Muscle layer of colon (tissue), 2 donors: ENCODE data around the gene MYO10.
"Not testable (repeated sequence)": the region's sequence is repeated elsewhere in the genome, so short reads cannot be mapped to it uniquely, and the experiment has no call there.

Source experiments
- H3K27ac ChIP-seq: one replicate; pipeline ENCODE4 v1.7.0; 2013; ENCODE audit warnings: low read depth, mild to moderate bottlenecking, low read length, moderate library complexity
- H3K27me3 ChIP-seq, 2 donors: one replicate each; pipeline ENCODE4 v1.7.0; 2013; ENCODE audit warnings: low read length in 2 of 2, mild to moderate bottlenecking in 2 of 2; ENCODE audit not compliant: insufficient read depth in 2 of 2, control insufficient read depth in 1 of 2
- H3K36me3 ChIP-seq: one replicate; pipeline ENCODE4 v1.7.0; 2013; ENCODE audit warnings: mild to moderate bottlenecking, low read length; ENCODE audit not compliant: insufficient read depth
- H3K4me1 ChIP-seq: one replicate; pipeline ENCODE4 v1.7.0; 2013; ENCODE audit warnings: mild to moderate bottlenecking, low read length; ENCODE audit not compliant: insufficient read depth
- H3K4me3 ChIP-seq, 2 donors: one replicate each; pipeline ENCODE4 v1.7.0; 2013; ENCODE audit warnings: low read length in 2 of 2, low read depth in 1 of 2, mild to moderate bottlenecking in 1 of 2, moderate library complexity in 1 of 2
- H3K9ac ChIP-seq: one replicate; pipeline ENCODE4 v1.7.0; 2013; ENCODE audit warnings: low read length
- H3K9me3 ChIP-seq: one replicate; pipeline ENCODE4 v1.7.0; 2013; ENCODE audit warnings: mild to moderate bottlenecking, low read length
- donor health status: abdominal sarcoma.
- donor health status: Adenocarcinoma of cecum.

MYO10 gene

DNA sequence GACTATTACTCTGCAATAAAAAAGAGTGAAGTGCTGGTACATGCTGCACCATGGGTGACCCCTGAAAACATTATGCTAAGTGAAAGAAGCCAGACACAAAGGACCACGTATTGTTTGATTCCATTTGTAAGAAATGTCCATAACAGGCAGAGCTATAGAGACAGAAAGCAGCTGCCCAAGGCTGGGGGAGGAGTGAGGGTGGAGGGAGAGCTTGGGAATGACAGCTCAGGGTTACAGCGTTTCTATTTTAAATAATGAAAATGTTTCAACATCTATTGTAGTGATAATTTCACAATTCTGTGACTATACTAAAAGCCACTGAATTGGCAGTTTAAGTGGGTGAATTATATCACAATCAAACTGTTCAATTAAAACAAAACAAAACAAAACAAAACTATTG, 81.7 kb downstream of the MYO10 start:
- Histone ChIP-seq H3K36me3 (no peaks in the 10 kb centered on the region), H3K9ac (no peak overlapping the region), H3K27ac (no peak overlapping the region), H3K4me3 (no peak overlapping the region), H3K9me3 (no peaks in the 10 kb centered on the region), H3K4me1 (no peaks in the 10 kb centered on the region), H3K27me3 (no peaks in the 10 kb centered on the region)

DNA sequence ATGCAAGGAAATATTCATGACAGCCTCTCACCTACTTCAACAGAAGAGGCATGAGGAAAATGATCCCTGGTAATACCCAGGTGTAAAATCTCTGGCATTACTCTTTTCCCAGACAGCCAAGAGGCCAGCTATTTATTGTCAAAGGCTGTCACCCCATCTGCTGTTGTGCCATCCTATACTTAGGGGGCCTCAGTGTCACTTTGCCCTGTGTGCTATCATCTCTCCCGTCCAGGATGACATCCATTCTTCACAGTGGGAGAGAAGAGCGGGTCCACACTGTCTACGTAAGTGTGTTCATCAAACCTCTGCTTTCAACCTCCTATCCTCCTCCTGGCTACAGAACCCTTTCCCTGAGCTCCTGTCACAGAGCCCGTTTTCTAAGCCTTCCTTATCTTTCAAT, 82.6 kb downstream of the MYO10 start:
- no peak overlapping the region for H3K4me3 ChIP-seq
- H3K9me3 ChIP-seq: no peaks in the 10 kb centered on the region
- H3K27me3 ChIP-seq: no peaks in the 10 kb centered on the region
- no peaks in the 10 kb centered on the region for H3K36me3 ChIP-seq
- H3K9ac ChIP-seq: no peak overlapping the region
- H3K27ac ChIP-seq: no peak overlapping the region
- no peaks in the 10 kb centered on the region for H3K4me1 ChIP-seq

DNA sequence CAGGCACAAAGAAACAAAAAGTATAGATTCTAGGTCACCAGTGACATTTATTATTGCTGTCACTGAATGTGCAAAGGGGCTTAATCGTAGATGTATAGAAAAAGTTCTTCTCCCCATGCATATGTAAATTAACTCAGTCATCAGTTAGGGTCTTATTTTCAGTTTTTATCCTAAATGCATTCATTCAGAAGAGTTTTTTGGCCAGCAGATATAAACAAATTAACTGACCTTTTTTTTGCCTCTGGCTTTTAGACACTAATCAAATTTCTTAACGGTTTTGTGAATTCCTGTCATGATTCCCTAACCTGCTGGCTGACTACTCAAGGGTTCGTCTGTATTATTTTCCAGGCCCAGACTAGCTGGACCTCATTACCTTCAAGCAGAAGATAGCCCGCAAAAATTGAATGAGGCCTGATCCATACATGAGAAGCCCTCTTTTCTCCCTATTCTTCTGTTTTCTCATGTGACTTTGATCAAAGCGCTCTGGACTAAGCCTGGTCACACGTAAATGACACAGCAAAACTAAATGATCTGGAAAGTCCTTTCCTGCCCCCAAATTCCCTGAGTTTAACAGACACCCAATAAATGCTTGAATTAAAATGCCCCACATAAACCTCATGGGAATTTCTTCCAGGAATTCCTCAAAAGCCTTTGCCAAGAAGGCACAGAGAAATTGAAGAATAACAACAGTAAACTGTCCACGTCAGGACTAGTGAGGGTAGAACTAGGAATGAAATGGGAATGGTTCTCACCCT, 83.7 kb downstream of the MYO10 start:
- no peak overlapping the region for H3K9ac ChIP-seq
- H3K27ac ChIP-seq: no peak overlapping the region
- H3K36me3 ChIP-seq: no peaks in the 10 kb centered on the region
- no peaks in the 10 kb centered on the region for H3K9me3 ChIP-seq
- no peaks in the 10 kb centered on the region for H3K27me3 ChIP-seq
- H3K4me1 ChIP-seq: no peaks in the 10 kb centered on the region
- H3K4me3 ChIP-seq: no peak overlapping the region

- Histone ChIP-seq H3K27me3 (no peaks in the 10 kb centered on the region), H3K4me3 (no peak overlapping the region), H3K36me3 (no peaks in the 10 kb centered on the region), H3K4me1 (no peaks in the 10 kb centered on the region), H3K9me3 (no peaks in the 10 kb centered on the region), H3K9ac (no peak overlapping the region), H3K27ac (no peak overlapping the region)
These were observed 86.3 kb downstream of the MYO10 start for GRCh38 chr5:16849775-16850174.

DNA sequence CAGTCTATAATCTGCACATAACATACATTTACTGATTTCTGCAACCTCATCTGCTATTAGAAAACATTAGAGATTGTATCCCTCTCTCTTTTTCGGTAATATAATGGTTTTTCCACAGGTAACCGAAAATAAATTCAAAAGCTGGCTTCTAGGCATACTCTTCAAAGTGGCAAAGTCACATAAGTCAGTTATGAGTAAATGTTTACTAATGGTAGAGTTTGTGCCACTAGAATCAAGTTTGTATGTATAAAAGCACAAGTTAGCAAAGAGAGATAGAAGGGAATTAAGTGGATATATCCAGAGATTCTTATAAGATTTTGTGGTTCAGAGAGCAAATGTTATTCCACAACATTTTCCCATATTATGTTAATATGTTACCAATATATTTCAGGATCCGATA, 86.9 kb downstream of the MYO10 start:
- no peaks in the 10 kb centered on the region for H3K27me3 ChIP-seq
- no peak overlapping the region for H3K4me3 ChIP-seq
- no peak overlapping the region for H3K9ac ChIP-seq
- no peaks in the 10 kb centered on the region for H3K36me3 ChIP-seq
- H3K4me1 ChIP-seq: no peaks in the 10 kb centered on the region
- no peaks in the 10 kb centered on the region for H3K9me3 ChIP-seq
- H3K27ac ChIP-seq: no peak overlapping the region

DNA sequence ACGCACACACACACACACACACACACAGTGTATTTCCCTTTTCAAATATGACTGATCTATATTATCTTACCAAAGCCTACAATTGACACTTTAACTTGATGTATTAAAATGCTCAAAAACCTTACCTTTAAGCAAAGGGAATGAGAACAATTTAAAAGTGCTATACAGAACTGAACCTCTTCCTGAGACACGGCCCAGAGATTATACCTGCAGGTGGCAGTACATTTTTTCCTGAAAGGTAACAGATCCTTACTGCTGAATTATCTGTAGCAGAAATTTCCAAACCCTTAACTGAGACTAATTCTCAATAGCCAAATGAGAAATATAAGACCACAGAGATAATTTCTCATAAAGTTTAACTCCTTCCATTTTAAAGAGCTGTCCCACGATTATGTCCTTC, 91.1 kb downstream of the MYO10 start:
- H3K27ac ChIP-seq: no peak overlapping the region
- H3K9ac ChIP-seq: no peak overlapping the region
- no peak overlapping the region for H3K4me3 ChIP-seq
- H3K36me3 ChIP-seq: no peaks in the 10 kb centered on the region
- no peaks in the 10 kb centered on the region for H3K27me3 ChIP-seq
- H3K4me1 ChIP-seq: no peaks in the 10 kb centered on the region
- no peaks in the 10 kb centered on the region for H3K9me3 ChIP-seq

DNA sequence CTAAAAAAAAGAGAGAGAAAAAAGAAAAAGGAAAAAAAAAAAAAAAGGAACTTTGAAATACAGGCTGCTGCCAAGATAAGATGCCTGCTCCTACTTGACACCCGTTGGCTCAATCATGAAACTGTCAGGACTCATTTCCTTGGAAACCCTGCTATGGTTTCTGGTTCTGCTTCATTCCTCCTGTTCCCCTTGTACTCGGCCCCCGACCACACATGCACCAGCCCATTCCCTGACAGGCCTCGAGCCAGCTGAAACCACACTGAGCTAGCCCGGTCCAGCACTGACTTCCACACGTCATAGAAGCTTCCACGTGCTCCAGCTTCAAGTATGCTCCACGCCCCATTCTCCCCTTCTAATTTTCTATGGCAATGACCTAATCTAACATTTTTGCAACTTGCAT, 93.2 kb downstream of the MYO10 start:
- no peaks in the 10 kb centered on the region for H3K36me3 ChIP-seq
- H3K27me3 ChIP-seq: no peaks in the 10 kb centered on the region
- H3K9ac ChIP-seq: no peak overlapping the region
- H3K9me3 ChIP-seq: no peaks in the 10 kb centered on the region
- no peaks in the 10 kb centered on the region for H3K4me1 ChIP-seq
- H3K27ac ChIP-seq: no peak overlapping the region
- H3K4me3 ChIP-seq: no peak overlapping the region

GRCh38 chr5:16841416-16841815, 94.7 kb downstream of the MYO10 start:
- Histone ChIP-seq H3K36me3 (no peaks in the 10 kb centered on the region), H3K4me1 (no peaks in the 10 kb centered on the region), H3K27me3 (no peaks in the 10 kb centered on the region), H3K9me3 (no peaks in the 10 kb centered on the region), H3K4me3 (no peak overlapping the region), H3K27ac (no peak overlapping the region), H3K9ac (no peak overlapping the region)

DNA sequence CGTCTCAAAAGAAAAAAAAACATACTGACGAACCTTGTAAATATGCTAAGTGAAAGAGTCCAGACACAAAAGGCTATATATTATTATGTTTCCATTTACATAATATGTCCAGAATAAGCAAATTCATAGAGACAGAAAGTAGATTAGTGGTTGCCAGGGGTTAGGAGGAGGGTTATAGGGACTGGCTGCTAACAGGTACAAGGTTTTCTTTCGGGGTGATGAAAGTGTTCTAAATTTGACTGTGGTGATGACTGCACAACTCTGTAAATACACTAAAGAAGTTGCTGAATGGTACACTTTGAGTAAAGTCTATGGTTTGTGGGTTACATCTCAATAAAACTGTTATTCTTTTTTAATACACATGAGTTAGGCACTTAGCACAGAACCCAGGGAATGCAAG, 98.8 kb downstream of the MYO10 start:
- Histone ChIP-seq H3K36me3 (no peaks in the 10 kb centered on the region), H3K27me3 (no peaks in the 10 kb centered on the region), H3K4me1 (no peaks in the 10 kb centered on the region), H3K27ac (no peak overlapping the region), H3K9ac (no peak overlapping the region), H3K9me3 (no peaks in the 10 kb centered on the region), H3K4me3 (no peak overlapping the region)

- Histone ChIP-seq H3K4me1 (no peaks in the 10 kb centered on the region), H3K36me3 (no peaks in the 10 kb centered on the region), H3K27me3 (no peaks in the 10 kb centered on the region), H3K9me3 (no peaks in the 10 kb centered on the region), H3K27ac (no peak overlapping the region), H3K9ac (no peak overlapping the region), H3K4me3 (no peak overlapping the region)
These were observed 102.1 kb downstream of the MYO10 start for GRCh38 chr5:16834029-16834428.

DNA sequence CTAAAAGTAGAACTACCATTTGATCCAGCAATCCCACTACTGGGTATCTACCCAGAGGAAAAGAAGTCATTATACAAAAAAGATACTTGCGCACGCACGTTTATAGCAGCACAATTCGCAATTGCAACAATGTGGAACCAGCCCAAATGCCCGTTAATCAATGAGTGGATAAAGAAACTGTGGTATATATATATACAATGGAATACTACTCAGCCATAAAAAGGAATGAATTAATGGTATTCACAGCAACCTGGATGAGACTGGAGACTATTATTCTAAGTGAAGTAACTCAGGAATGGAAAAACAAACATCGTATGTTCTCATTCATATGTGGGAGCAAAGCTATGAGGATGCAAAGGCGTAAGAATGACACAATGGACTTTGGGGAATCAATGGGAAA, 104.8 kb downstream of the MYO10 start:
- H3K9me3 ChIP-seq, H3K4me3 ChIP-seq, H3K36me3 ChIP-seq, H3K27me3 ChIP-seq, H3K27ac ChIP-seq, H3K9ac ChIP-seq, H3K4me1 ChIP-seq: not testable (repeated sequence)

DNA sequence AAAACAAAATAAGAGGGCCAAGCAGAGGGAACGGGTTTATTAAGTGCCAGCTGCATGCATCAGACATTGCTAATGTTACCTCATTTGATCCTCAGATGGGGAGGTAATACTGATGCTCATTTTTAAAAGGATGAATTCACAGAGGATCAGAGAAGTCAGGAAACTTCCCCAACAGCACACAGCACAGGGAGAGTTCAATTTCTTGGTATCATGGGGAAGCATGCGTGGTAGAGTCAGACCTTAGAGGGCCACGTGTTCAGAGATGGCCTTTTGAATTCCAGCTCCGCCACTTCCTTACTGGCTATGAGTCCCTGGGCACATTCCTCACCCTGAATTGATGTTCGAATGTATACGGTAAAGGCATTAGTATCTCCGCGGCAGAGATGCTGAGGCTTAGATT, 108.3 kb downstream of the MYO10 start:
- H3K27me3 ChIP-seq: no peaks in the 10 kb centered on the region
- H3K27ac ChIP-seq: no peak overlapping the region
- no peak overlapping the region for H3K9ac ChIP-seq
- no peak overlapping the region for H3K4me3 ChIP-seq
- no peaks in the 10 kb centered on the region for H3K9me3 ChIP-seq
- no peaks in the 10 kb centered on the region for H3K4me1 ChIP-seq
- no peaks in the 10 kb centered on the region for H3K36me3 ChIP-seq
